KOPT-K1 (cell line): ENCODE data around the gene TMEM198.

ENCODE experiments used
- H3K27ac ChIP-seq: fragments of 200-600 bp; sonication (generic); 2 replicates; pipeline ENCODE4 v1.5.1; 2016; ENCODE audit warnings: antibody characterized with exemption, mild to moderate bottlenecking, low read depth, low read length; ENCODE audit not compliant: poor library complexity, severe bottlenecking
- H3K36me3 ChIP-seq: fragments of 200-600 bp; sonication (generic); 2 replicates; pipeline ENCODE4 v1.5.1; 2017; ENCODE audit warnings: antibody characterized with exemption, mild to moderate bottlenecking, low read length, moderate library complexity; ENCODE audit not compliant: insufficient read depth
- H3K9me3 ChIP-seq: fragments of 200-600 bp; sonication (generic); 2 replicates; pipeline ENCODE4 v1.5.1; 2017; ENCODE audit warnings: antibody characterized with exemption, low read length, mild to moderate bottlenecking; ENCODE audit not compliant: insufficient read depth, poor library complexity, severe bottlenecking

TMEM198 gene

DNA sequence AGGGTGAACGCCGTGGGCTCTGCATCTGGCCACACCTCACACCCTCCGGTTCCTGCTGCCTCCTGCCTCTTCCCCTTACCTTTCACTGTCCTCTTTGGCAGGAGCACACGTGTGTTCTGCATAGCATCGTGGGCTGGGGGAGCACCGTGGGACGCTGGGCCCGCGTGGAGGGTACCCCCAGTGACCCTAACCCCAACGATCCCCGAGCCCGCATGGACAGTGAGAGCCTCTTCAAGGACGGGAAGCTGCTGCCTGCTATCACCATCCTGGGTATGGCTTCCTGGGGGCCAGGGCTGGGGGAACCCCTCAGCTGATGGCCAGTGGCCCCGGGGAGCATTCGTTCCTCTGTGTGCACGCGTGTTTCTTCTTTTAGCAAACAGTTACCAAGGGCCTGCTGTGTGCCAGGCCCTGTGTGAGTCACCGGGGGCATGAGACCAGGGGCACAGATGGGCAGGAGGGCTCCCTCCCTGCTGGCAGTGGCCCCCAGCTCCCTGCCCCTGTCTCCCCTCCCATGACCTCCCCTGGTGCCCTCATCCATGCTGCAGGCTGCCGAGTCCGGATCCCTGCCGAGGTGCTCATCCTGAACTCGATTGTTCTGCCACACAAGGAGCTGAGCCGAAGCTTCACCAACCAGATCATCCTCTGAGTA lies 37.6 kb upstream of the TMEM198 start:
- no peaks in the 10 kb centered on the region for H3K9me3 ChIP-seq
- H3K27ac ChIP-seq = no peak overlapping the region
- H3K36me3 ChIP-seq = peaks cover 11% of the 10 kb centered on the region; the same call in 1 of the 2 replicates

DNA sequence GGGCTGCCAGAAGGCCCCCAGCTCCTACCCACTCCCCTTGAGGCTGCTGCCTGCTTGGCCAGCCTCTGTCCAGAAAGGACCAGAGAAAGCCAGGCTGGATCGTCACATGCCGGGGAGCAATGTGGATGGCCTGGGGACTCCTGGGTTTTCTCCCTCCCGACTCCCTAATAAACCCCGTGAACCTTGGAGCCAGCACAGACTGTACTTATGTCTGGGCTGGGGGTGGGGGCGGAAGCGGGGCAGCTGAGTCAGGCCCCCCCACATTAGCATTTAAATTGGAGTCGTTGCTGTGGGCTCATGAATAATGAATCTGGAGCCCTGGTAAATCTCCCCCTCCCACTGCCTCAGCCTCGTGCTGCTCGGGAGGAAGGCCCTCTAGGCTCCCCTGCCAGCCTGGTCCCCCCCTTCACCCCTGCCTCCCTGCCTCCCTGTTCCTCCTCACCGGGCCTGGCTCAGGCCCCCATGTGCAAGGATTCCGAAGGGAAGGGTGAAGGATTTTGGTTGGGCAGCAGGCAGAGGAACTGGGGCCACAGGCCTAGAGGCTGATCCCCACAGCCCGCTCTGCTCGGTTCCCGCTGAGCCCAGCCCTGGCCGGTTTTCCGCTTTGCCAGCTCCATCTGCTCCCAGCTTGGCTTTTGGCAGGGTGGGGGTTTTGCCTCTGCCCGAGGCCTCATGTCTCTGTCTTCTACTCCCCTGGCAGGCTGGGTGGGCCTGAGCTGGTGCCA lies 36.9 kb upstream of the TMEM198 start:
- no peaks in the 10 kb centered on the region for H3K9me3 ChIP-seq
- no peak overlapping the region for H3K27ac ChIP-seq
- H3K36me3 ChIP-seq = peaks cover 11% of the 10 kb centered on the region; the same call in 1 of the 2 replicates

- peaks cover 11% of the 10 kb centered on the region; the same call in 1 of the 2 replicates for H3K36me3 ChIP-seq
These were observed 36.0 kb upstream of the TMEM198 start for GRCh38 chr2:219507581-219508443.

GRCh38 chr2:219508444-219508734 lies 35.4 kb upstream of the TMEM198 start:
- peaks cover 11% of the 10 kb centered on the region; the same call in 1 of the 2 replicates for H3K36me3 ChIP-seq
- H3K9me3 ChIP-seq = no peaks in the 10 kb centered on the region
- H3K27ac ChIP-seq = no peak overlapping the region

More at GRCh38 chr2:219507581-219508443, 36.0 kb upstream of the TMEM198 start:
- Histone ChIP-seq H3K27ac (no peak overlapping the region), H3K9me3 (no peaks in the 10 kb centered on the region)

DNA sequence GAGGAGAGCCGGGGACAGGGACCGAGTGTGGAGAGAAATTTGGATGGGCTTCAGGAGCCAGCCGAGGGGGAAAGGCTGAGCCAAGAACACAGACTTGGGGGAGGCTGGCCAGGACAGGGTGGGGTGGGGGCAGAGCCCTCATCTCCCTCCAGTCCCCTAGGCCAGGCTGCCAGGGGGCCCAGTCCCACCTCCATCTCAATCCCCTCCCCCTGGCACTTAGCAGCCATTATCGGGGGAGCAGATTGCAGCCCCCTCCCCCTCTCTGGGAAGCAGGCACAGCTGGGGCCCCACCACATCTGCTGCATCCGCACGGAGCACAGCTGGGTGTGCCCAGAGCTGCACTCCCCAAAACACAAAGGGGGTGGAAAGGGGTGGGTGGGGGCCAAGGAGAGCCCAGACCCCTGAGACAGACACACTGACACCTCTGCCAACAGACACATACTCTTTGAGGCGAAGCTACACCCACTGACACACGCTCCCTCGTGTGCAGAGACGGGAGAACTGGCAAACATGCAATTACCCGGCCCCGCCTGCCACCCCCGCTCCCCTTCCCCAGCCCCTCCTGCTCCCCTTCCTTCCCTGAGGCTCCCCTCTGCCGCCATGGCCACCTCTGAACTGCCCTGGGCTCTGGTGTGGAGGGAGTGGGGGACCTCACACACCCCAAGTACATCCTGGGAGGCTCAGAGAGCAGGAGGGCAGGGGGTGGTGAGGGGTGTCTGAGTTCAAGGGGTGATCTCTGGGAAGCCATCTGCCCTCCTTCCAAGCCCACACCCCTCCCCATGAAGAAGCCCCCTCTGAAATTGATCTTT lies 34.7 kb upstream of the TMEM198 start:
- Histone ChIP-seq H3K36me3 (peaks cover 3% of the 10 kb centered on the region; the same call in 1 of the 2 replicates), H3K9me3 (no peaks in the 10 kb centered on the region), H3K27ac (no peak overlapping the region)

DNA sequence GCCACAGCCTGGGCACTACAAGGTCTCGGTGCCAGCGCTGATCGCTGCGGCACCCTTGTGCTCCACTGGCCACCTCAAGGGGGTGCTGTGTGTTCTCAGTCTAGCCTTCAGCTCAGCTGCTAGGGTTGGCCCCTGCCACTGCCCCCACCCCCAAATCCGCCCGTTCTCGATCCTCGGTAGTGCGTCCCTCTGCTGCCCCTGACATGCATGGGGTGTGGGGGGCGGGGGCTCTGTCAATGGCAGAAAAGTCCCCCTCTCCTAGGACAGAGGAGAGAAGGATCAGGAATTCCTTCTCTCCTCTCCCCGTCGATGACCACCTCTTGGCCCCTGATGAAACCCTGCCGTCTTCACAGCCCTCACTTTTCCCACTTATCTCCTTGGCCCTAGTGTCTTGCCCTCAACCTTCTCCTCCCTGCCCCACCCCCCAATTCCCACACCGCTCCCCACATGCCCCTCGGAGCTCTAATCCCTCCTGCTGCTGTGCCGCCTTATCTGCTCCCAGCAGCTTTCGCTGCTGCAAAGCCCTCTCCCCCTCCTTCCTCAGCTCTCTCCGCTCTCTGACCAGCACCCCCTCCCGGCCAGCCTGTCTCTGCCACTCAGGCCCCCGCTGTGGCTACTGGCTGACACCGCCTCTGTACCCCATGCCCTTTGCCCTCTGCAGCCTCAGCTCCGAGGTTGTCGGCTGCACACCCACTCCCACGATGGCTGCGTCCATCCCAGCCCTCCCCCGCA lies 33.9 kb upstream of the TMEM198 start:
- H3K36me3 ChIP-seq = no peaks in the 10 kb centered on the region; the same call in 1 of the 2 replicates
- no peak overlapping the region for H3K27ac ChIP-seq
- H3K9me3 ChIP-seq = no peaks in the 10 kb centered on the region

- no peak overlapping the region for H3K27ac ChIP-seq
- H3K36me3 ChIP-seq = no peaks in the 10 kb centered on the region; the same call in 1 of the 2 replicates
- H3K9me3 ChIP-seq = no peaks in the 10 kb centered on the region
These were observed 33.2 kb upstream of the TMEM198 start for GRCh38 chr2:219510512-219511135.

- H3K36me3 ChIP-seq = no peaks in the 10 kb centered on the region
- no peaks in the 10 kb centered on the region for H3K9me3 ChIP-seq
- no peak overlapping the region for H3K27ac ChIP-seq
These were observed 32.1 kb upstream of the TMEM198 start for GRCh38 chr2:219511547-219512325.

DNA sequence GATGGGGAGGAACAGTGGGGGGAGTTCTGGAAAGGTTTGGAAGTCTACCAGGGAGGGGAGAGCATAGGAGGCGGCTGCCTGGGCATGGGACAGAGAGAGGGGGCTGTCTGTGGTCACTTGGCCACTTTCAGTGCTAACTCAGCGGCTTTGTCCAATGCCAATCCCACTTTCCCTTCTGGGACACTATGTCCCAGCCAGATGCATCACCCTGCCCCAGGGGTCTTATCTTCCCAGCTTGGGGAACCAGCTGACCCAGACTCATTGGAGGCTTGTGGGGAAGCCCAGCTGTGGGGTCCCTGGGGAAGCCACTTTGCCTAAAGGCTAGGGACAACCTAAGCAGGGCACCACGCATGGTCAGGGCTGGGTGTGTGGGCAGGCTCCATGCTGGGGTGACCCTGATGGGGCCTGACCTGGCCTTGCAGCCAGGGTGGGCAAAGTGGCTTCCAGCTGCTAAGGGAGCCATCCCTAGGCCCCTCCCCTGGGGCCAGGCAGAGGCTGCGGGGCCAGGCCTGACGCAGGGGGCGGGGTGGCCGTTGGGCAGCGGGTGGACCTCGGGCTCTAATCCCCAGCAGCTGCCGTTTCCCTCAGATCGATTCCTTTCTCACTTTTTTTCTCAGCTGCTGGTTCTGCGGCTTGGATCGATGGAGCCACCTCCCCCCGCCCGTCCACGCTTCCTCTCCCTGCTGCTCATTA lies 31.2 kb upstream of the TMEM198 start:
- H3K9me3 ChIP-seq = no peaks in the 10 kb centered on the region
- H3K36me3 ChIP-seq = no peaks in the 10 kb centered on the region
- H3K27ac ChIP-seq = no peak overlapping the region

DNA sequence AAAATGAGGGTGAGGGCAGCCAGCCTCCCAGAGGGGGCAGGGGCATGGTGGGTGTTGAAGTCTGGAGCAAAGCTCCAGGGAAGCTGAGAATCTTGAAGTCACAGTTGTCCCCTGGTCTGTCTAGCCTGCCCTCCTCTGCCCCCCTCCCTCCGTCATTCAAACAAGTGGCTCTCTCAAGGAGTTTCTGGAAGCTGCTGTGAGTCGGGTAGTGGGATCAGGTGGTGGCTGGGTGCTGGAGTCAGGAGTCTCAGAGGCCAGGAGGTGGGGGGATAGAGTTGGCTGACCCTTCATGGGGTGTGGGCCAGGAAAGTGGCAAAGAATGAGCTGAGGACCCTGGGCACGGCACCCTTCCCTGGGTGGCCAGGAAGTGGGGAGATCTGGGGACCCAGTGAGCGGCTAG lies 30.0 kb upstream of the TMEM198 start:
- no peaks in the 10 kb centered on the region for H3K9me3 ChIP-seq
- H3K27ac ChIP-seq = no peak overlapping the region
- no peaks in the 10 kb centered on the region for H3K36me3 ChIP-seq

GRCh38 chr2:219514196-219514761 lies 29.5 kb upstream of the TMEM198 start, which contains the start of gene ASIC4:
Gene ASIC4 (plus strand): TSS chr2:219514482. CDS start chr2:219514725, 243 bp downstream.
- Histone ChIP-seq H3K36me3 (no peaks in the 10 kb centered on the region), H3K9me3 (no peaks in the 10 kb centered on the region), H3K27ac (no peak within 1 kb of the TSS)

DNA sequence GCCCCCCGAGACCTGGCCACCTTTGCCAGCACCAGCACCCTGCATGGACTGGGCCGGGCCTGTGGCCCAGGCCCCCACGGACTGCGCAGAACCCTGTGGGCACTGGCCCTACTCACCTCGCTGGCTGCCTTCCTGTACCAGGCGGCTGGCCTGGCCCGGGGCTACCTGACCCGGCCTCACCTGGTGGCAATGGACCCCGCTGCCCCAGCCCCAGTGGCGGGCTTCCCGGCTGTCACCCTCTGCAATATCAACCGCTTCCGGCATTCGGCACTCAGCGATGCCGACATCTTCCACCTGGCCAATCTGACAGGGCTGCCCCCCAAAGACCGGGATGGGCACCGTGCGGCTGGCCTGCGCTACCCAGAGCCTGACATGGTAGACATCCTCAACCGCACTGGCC lies 29.0 kb upstream of the TMEM198 start:
- no peaks in the 10 kb centered on the region for H3K9me3 ChIP-seq
- no peaks in the 10 kb centered on the region for H3K36me3 ChIP-seq
- no peak overlapping the region for H3K27ac ChIP-seq
